ENCODE data around the gene PCDHGA4.
"Not testable (repeated sequence)": the region's sequence is repeated elsewhere in the genome, so short reads cannot be mapped to it uniquely, and the experiment has no call there.

PCDHGA4 gene

DNA sequence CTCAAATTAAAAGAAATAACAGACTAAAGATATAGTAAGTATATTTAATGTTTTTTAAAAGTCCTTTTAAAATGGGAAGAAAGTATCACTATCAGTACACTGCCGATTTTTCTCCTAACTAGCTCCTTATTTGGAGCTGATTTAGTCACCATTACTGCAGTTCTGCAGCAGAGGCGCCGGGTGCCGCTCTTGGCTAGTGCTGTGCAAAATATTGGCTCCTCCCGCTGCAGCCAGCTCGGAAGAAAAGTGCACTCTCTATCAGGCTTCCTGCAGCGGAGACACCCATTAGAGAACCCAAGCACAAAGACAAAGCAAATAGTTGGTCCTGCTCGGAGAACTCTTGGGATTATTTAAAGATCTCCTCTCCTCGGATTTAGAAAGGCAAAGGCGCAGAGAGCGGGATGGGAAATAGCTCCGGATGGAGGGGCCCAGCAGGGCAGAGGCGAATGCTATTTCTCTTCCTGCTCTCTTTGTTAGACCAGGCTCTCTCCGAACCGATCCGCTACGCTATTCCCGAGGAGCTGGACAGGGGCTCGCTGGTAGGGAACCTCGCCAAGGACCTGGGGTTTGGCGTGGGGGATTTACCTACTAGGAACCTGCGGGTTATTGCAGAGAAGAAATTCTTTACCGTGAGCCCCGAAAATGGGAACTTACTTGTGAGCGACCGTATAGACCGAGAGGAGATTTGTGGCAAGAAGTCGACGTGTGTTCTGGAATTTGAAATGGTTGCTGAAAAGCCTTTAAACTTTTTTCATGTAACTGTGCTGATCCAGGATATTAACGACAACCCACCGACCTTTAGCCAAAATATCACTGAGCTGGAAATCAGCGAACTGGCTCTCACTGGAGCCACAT lies 15.4 kb downstream of the PCDHGA4 start, which contains the start of gene PCDHGB3:
PCDHGB3 (plus strand) TSS at position 249 of the 855 bp plus-strand sequence; CDS start at position 402, 153 bp downstream.
- no peak within 1 kb of the TSS for H3K27ac ChIP-seq (ENCODE audit: low read depth, low read length, severe bottlenecking)
- H3K36me3 ChIP-seq (ENCODE audit: control insufficient read depth, insufficient read depth, low read length): no peaks in the 10 kb centered on the region
- H3K9me3 ChIP-seq (ENCODE audit: control insufficient read depth, low read length): peaks cover 28% of the 10 kb centered on the region
- H3K4me3 ChIP-seq (ENCODE audit: extremely low read depth, insufficient read depth, low read length, poor library complexity, severe bottlenecking): no peak within 1 kb of the TSS
- no peaks in the 10 kb centered on the region for H3K4me1 ChIP-seq (ENCODE audit: control insufficient read depth, insufficient read depth, low read length, poor library complexity, severe bottlenecking)
- 94% methylated on average over 31 to 32 of the region's 32 CpGs for WGBS, 2 experiments (ENCODE audit: insufficient coverage in 2 of 2)

GRCh38 chr5:141371572-141372475 lies 17.0 kb downstream of the PCDHGA4 start:
- Histone ChIP-seq H3K4me1 (ENCODE audit: control insufficient read depth, insufficient read depth, low read length, poor library complexity, severe bottlenecking) (no peaks in the 10 kb centered on the region), H3K9me3 (ENCODE audit: control insufficient read depth, low read length) (peaks cover 16% of the 10 kb centered on the region), H3K4me3 (ENCODE audit: extremely low read depth, insufficient read depth, low read length, poor library complexity, severe bottlenecking) (no peak overlapping the region), H3K27ac (ENCODE audit: low read depth, low read length, severe bottlenecking) (no peak overlapping the region), H3K36me3 (ENCODE audit: control insufficient read depth, insufficient read depth, low read length) (no peaks in the 10 kb centered on the region)
- 96% methylated on average over 66 of the region's 69 CpGs for WGBS, 2 experiments (ENCODE audit: insufficient coverage in 2 of 2)

- Histone ChIP-seq H3K4me3 (ENCODE audit: extremely low read depth, insufficient read depth, low read length, poor library complexity, severe bottlenecking) (no peak within 1 kb of the TSS), H3K9me3 (ENCODE audit: control insufficient read depth, low read length) (peaks cover 16% of the 10 kb centered on the region), H3K4me1 (ENCODE audit: control insufficient read depth, insufficient read depth, low read length, poor library complexity, severe bottlenecking) (no peaks in the 10 kb centered on the region), H3K36me3 (ENCODE audit: control insufficient read depth, insufficient read depth, low read length) (no peaks in the 10 kb centered on the region), H3K27ac (ENCODE audit: low read depth, low read length, severe bottlenecking) (no peak within 1 kb of the TSS)
- 93% methylated on average over 26 to 27 of the region's 27 CpGs for WGBS, 2 experiments (ENCODE audit: insufficient coverage in 2 of 2)
Observed at GRCh38 chr5:141373673-141374317, 19.0 kb downstream of the PCDHGA4 start, which contains the start of gene PCDHGA6. PCDHGA6 (plus strand) TSS chr5:141373891; CDS start chr5:141374084, 193 bp downstream.

GRCh38 chr5:141374627-141375026 lies 19.8 kb downstream of the PCDHGA4 start:
- Histone ChIP-seq H3K36me3 (ENCODE audit: control insufficient read depth, insufficient read depth, low read length) (no peaks in the 10 kb centered on the region), H3K9me3 (ENCODE audit: control insufficient read depth, low read length) (peaks cover 16% of the 10 kb centered on the region), H3K4me1 (ENCODE audit: control insufficient read depth, insufficient read depth, low read length, poor library complexity, severe bottlenecking) (no peaks in the 10 kb centered on the region), H3K27ac (ENCODE audit: low read depth, low read length, severe bottlenecking) (no peak overlapping the region), H3K4me3 (ENCODE audit: extremely low read depth, insufficient read depth, low read length, poor library complexity, severe bottlenecking) (no peak overlapping the region)
- 84 to 94% methylated on average over 14 of the region's 14 CpGs for WGBS, 2 experiments (ENCODE audit: insufficient coverage in 2 of 2)

GRCh38 chr5:141375444-141376155 lies 20.8 kb downstream of the PCDHGA4 start:
- not testable (repeated sequence) for H3K36me3 ChIP-seq (ENCODE audit: control insufficient read depth, insufficient read depth, low read length); H3K4me3 ChIP-seq (ENCODE audit: extremely low read depth, insufficient read depth, low read length, poor library complexity, severe bottlenecking); H3K4me1 ChIP-seq (ENCODE audit: control insufficient read depth, insufficient read depth, low read length, poor library complexity, severe bottlenecking); H3K27ac ChIP-seq (ENCODE audit: low read depth, low read length, severe bottlenecking)
- peaks cover 16% of the 10 kb centered on the region for H3K9me3 ChIP-seq (ENCODE audit: control insufficient read depth, low read length)
- 94 to 95% methylated on average over 21 to 30 of the region's 48 CpGs for WGBS, 2 experiments (ENCODE audit: insufficient coverage in 2 of 2)

DNA sequence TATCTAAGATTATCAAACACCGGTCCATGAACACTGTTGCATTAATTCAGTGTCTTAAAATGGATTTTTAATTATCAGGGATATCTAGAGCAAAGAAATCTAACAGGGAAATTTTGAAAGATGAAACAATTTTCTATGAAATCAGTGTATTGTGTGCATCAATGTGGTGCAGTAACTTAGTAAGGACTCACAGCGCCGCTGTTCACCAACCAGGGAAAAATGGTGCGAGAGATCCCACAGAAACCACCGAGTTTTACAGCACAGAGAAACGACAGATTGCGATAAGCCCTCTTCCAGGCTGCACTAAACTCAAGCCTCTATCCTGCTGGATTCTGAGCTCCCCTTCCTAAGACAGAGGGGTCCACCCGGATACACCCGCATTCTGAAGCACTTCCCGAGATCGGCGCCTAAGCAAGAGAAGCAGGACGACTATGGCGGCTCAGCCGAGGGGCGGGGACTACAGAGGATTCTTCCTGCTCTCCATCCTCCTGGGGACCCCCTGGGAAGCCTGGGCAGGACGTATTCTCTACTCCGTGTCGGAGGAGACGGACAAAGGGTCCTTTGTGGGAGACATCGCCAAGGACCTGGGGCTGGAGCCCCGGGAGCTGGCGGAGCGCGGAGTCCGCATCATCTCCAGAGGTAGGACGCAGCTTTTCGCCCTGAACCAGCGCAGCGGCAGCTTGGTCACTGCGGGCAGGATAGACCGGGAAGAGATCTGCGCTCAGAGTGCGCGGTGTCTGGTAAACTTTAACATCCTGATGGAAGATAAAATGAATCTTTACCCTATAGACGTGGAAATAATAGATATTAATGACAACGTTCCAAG lies 27.9 kb downstream of the PCDHGA4 start, which contains the start of gene PCDHGA7:
PCDHGA7 (plus strand) TSS at position 274 of the 826 bp plus-strand sequence; CDS start at position 432, 158 bp downstream.
- no peaks in the 10 kb centered on the region for H3K4me1 ChIP-seq (ENCODE audit: control insufficient read depth, insufficient read depth, low read length, poor library complexity, severe bottlenecking)
- no peak within 1 kb of the TSS for H3K4me3 ChIP-seq (ENCODE audit: extremely low read depth, insufficient read depth, low read length, poor library complexity, severe bottlenecking)
- H3K9me3 ChIP-seq (ENCODE audit: control insufficient read depth, low read length): peaks cover 19% of the 10 kb centered on the region
- H3K27ac ChIP-seq (ENCODE audit: low read depth, low read length, severe bottlenecking): no peak within 1 kb of the TSS
- H3K36me3 ChIP-seq (ENCODE audit: control insufficient read depth, insufficient read depth, low read length): no peaks in the 10 kb centered on the region
- WGBS, 2 experiments (ENCODE audit: insufficient coverage in 2 of 2): 94 to 96% methylated on average over 35 to 36 of the region's 37 CpGs

DNA sequence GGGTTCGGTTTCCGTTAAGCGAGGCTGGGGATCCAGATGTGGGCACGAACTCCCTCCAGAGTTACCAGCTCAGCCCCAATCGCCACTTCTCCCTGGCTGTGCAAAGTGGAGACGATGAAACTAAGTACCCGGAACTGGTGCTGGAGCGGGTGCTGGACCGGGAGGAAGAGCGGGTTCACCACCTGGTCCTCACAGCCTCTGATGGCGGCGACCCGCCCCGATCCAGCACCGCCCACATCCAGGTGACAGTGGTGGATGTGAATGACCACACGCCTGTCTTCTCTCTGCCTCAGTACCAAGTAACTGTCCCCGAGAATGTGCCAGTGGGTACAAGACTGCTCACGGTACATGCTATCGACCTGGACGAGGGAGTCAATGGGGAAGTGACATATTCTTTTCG lies 28.5 kb downstream of the PCDHGA4 start:
- Histone ChIP-seq H3K4me1 (ENCODE audit: control insufficient read depth, insufficient read depth, low read length, poor library complexity, severe bottlenecking) (no peaks in the 10 kb centered on the region), H3K36me3 (ENCODE audit: control insufficient read depth, insufficient read depth, low read length) (no peaks in the 10 kb centered on the region), H3K4me3 (ENCODE audit: extremely low read depth, insufficient read depth, low read length, poor library complexity, severe bottlenecking) (no peak overlapping the region), H3K9me3 (ENCODE audit: control insufficient read depth, low read length) (peaks cover 20% of the 10 kb centered on the region), H3K27ac (ENCODE audit: low read depth, low read length, severe bottlenecking) (no peak overlapping the region)
- WGBS, 2 experiments (ENCODE audit: insufficient coverage in 2 of 2): 95 to 98% methylated on average over 14 to 20 of the region's 21 CpGs

DNA sequence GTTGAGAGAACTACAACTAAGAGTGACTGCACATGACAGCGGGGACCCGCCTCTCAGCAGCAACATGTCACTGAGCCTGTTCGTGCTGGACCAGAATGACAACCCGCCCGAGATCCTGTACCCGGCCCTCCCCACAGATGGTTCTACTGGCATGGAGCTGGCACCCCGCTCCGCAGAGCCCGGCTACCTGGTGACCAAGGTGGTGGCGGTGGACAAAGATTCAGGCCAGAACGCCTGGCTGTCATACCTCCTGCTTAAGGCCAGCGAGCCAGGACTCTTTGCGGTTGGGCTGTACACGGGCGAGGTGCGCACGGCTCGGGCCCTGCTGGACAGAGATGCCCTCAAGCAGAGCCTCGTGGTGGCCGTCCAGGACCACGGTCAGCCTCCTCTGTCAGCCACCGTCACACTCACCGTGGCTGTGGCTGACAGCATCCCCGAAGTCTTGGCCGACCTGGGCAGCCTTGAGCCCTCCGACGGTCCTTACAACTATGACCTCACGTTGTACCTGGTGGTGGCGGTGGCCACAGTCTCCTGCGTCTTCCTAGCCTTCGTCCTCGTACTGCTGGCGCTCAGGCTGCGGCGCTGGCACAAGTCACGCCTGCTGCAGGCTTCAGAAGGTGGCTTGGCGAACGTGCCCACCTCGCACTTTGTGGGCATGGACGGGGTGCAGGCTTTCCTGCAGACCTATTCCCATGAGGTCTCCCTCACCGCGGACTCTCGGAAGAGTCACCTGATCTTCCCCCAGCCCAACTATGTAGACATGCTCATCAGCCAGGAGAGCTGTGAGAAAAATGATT lies 29.8 kb downstream of the PCDHGA4 start:
- H3K27ac ChIP-seq (ENCODE audit: low read depth, low read length, severe bottlenecking): no peak overlapping the region
- WGBS, 2 experiments (ENCODE audit: insufficient coverage in 2 of 2): 94 to 95% methylated on average over 39 to 43 of the region's 43 CpGs
- H3K4me3 ChIP-seq (ENCODE audit: extremely low read depth, insufficient read depth, low read length, poor library complexity, severe bottlenecking): no peak overlapping the region
- no peaks in the 10 kb centered on the region for H3K4me1 ChIP-seq (ENCODE audit: control insufficient read depth, insufficient read depth, low read length, poor library complexity, severe bottlenecking)
- peaks cover 31% of the 10 kb centered on the region for H3K9me3 ChIP-seq (ENCODE audit: control insufficient read depth, low read length)
- H3K36me3 ChIP-seq (ENCODE audit: control insufficient read depth, insufficient read depth, low read length): no peaks in the 10 kb centered on the region

Data from mesodermal cell (in vitro differentiated cells).